WTC11 (cell line): ENCODE results near the gene SIX2. TPM values are rescaled to one million over a fixed set of nuclear protein-coding genes. Genes with fewer than 3 reads are reported as not detected.

ENCODE experiments used
- ATAC-seq: fragments of 200-7000 bp; cut with Tn5 transposase; 2 replicates; pipeline ENCODE4 v1.10.0; 2021; ENCODE audit warnings: mild to moderate bottlenecking, moderate library complexity
- CTCF ChIA-PET: fragments of 300-600 bp; sonication (Branson Sonifier 250); formaldehyde crosslinking; loops from one replicate; lab custom pipeline; 2021; ENCODE audit warnings: antibody characterized with exemption; lab: Charles Lee
- POLR2A ChIA-PET: fragments of 350-600 bp; sonication (Branson Sonifier 250); formaldehyde crosslinking; loops from one replicate; lab custom pipeline; 2021; ENCODE audit warnings: antibody characterized with exemption; lab: Charles Lee
- DNase-seq: peaks from one replicate; pipeline ENCODE4 v3.0.0; 2021; ENCODE audit warnings: low spot score
- H3K27ac Mint-ChIP-seq: 2 replicates; pipeline ENCODE4 v1.8.0; 2021; ENCODE audit warnings: mixed read lengths
- H3K27me3 Mint-ChIP-seq: 2 replicates; pipeline ENCODE4 v1.8.0; 2021; ENCODE audit warnings: low read depth, mild to moderate bottlenecking, moderate library complexity, mixed read lengths
- H3K36me3 Mint-ChIP-seq: 2 replicates; pipeline ENCODE4 v1.8.0; 2021; ENCODE audit warnings: mixed read lengths
- H3K4me1 Mint-ChIP-seq: 2 replicates; pipeline ENCODE4 v1.8.0; 2022; ENCODE audit warnings: mixed read lengths
- H3K4me3 Mint-ChIP-seq: 2 replicates; pipeline ENCODE4 v1.8.0; 2021; ENCODE audit warnings: mild to moderate bottlenecking, moderate library complexity, mixed read lengths
- H3K9me3 Mint-ChIP-seq: 2 replicates; pipeline ENCODE4 v1.8.0; 2021; ENCODE audit warnings: mixed read lengths
- ERG ChIP-seq: fragments of 250-450 bp; sonication (Bioruptor Pico); IDR thresholded peaks from 2 replicates; pipeline ENCODE4 v1.8.0; 2021; ENCODE audit warnings: mild to moderate bottlenecking
- PRDM15 ChIP-seq: sonication (generic); formaldehyde crosslinking; IDR thresholded peaks from 2 replicates; pipeline ENCODE4 v1.8.0; 2022; ENCODE audit warnings: missing genetic modification reagents
- PREB ChIP-seq: sonication (generic); formaldehyde crosslinking; IDR thresholded peaks from 2 replicates; pipeline ENCODE4 v1.8.1; 2022; ENCODE audit warnings: mild to moderate bottlenecking, missing genetic modification reagents, moderate library complexity, borderline replicate concordance
- STAT6 ChIP-seq: sonication (generic); formaldehyde crosslinking; conservative IDR thresholded peaks from 2 replicates; pipeline ENCODE4 v1.8.1; 2023; ENCODE audit warnings: mild to moderate bottlenecking, low read depth, missing genetic modification reagents, moderate library complexity
- USF2 ChIP-seq: sonication (generic); formaldehyde crosslinking; IDR thresholded peaks from 2 replicates; pipeline ENCODE4 v1.8.1; 2023; ENCODE audit warnings: mild to moderate bottlenecking, missing genetic modification reagents, moderate library complexity
- ZNF396 ChIP-seq: fragments of 250-450 bp; sonication (Bioruptor Pico); IDR thresholded peaks from 2 replicates; pipeline ENCODE4 v1.8.0; 2021; ENCODE audit warnings: mild to moderate bottlenecking, moderate library complexity, borderline replicate concordance
- ZNF512 ChIP-seq: sonication (generic); formaldehyde crosslinking; IDR thresholded peaks from 2 replicates; pipeline ENCODE4 v1.8.1; 2022; ENCODE audit warnings: missing genetic modification reagents, borderline replicate concordance
- ZNF532 ChIP-seq: fragments of 250-450 bp; sonication (Bioruptor Pico); IDR thresholded peaks from 2 replicates; pipeline ENCODE4 v1.9.0; 2021; ENCODE audit warnings: mild to moderate bottlenecking, borderline replicate concordance
- total RNA-seq: library from RNA; stranded (reverse); gene quantifications from 3 replicates; pipeline ENCODE4 v1.2.3, GENCODE V29; 2021

Gene SIX2
- total RNA-seq, 1 experiment from 2014 or later, result 1.7 TPM

GRCh38 chr2:44959855-44960254, 49.4 kb downstream of the SIX2 start (continued):
- no peak for TF ChIP-seq PREB (CRISPR knock-in tag)
- no peak for TF ChIP-seq ZNF396 (CRISPR knock-in tag)
- TF ChIP-seq, all 79 proteins: peak for 0

- peaks cover 52% of the 10 kb centered on the region for H3K27me3 Mint-ChIP-seq
- ATAC-seq (no peak), DNase-seq (no peak)
- TF ChIP-seq USF2 (CRISPR knock-in tag) (no peak), ERG (CRISPR knock-in tag) (no peak), PRDM15 (CRISPR knock-in tag) (no peak), ZNF532 (CRISPR knock-in tag) (no peak), ZNF396 (CRISPR knock-in tag) (no peak), ZNF512 (CRISPR knock-in tag) (no peak), STAT6 (CRISPR knock-in tag) (no peak)
- H3K36me3 Mint-ChIP-seq, result peaks cover 3% of the 10 kb centered on the region; the same call in 1 of the 2 replicates
- POLR2A ChIA-PET, result no interaction called here
- no peak overlapping the region for H3K4me3 Mint-ChIP-seq
- CTCF ChIA-PET, result interaction anchor here (1.0 to 5.8 kb wide), 4 partner anchors 12 to 62 kb away, joined by 3 to 65 read pairs (median 32); no protein-coding TSS in a partner anchor
- no peak overlapping the region for H3K27ac Mint-ChIP-seq
- peaks cover 36% of the 10 kb centered on the region for H3K4me1 Mint-ChIP-seq
- H3K9me3 Mint-ChIP-seq, result no peaks in the 10 kb centered on the region
Observed at GRCh38 chr2:44957656-44958327, 51.5 kb downstream of the SIX2 start.
